Fibroblast of pulmonary artery (primary cell): Measurements from ENCODE around the gene NKG7.
A peak's percentile ranks its signal among the peaks of the same experiment; 100 is the strongest.

ENCODE experiments used
- DNase-seq: peaks from one replicate; pipeline ENCODE4 v3.0.0-alpha.2; 2010; ENCODE audit warnings: low read depth
- H3K4me3 ChIP-seq: replicated peaks from 2 replicates; pipeline ENCODE4 v1.5.1; 2011; ENCODE audit warnings: low read depth, mild to moderate bottlenecking, control low read depth, low read length, moderate library complexity
- TF ChIP-seq, protein P1 (sequence below): IDR thresholded peaks from 2 replicates; pipeline ENCODE4 v1.5.1; 2011; ENCODE audit warnings: mild to moderate bottlenecking, control low read depth, low read length, inconsistent platforms; ENCODE audit errors: missing control alignments

The NKG7 gene

DNA sequence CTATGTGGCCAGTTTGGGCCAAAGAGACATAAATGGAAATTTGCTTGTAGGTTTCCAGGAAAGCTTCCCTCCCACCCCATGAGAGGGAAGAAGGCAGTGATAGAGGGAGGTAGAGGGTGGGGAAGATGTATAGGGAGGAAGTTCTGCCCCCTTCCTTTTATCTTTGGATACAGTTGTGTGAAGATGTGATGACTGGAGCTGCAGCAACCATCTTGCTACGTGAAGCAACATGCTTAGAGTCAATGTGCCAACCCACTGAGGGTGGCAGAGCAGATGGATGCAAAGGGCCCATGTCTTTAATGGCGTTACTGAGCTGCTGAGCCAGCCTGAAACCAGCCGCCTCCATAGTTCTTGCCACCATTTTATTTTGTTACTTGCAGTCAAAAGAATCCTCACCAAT is 41.3 kb downstream of the NKG7 start:
- TF ChIP-seq, protein P1, sequence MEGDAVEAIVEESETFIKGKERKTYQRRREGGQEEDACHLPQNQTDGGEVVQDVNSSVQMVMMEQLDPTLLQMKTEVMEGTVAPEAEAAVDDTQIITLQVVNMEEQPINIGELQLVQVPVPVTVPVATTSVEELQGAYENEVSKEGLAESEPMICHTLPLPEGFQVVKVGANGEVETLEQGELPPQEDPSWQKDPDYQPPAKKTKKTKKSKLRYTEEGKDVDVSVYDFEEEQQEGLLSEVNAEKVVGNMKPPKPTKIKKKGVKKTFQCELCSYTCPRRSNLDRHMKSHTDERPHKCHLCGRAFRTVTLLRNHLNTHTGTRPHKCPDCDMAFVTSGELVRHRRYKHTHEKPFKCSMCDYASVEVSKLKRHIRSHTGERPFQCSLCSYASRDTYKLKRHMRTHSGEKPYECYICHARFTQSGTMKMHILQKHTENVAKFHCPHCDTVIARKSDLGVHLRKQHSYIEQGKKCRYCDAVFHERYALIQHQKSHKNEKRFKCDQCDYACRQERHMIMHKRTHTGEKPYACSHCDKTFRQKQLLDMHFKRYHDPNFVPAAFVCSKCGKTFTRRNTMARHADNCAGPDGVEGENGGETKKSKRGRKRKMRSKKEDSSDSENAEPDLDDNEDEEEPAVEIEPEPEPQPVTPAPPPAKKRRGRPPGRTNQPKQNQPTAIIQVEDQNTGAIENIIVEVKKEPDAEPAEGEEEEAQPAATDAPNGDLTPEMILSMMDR: no peak
- no peak for DNase-seq
- no peak overlapping the region for H3K4me3 ChIP-seq

DNA sequence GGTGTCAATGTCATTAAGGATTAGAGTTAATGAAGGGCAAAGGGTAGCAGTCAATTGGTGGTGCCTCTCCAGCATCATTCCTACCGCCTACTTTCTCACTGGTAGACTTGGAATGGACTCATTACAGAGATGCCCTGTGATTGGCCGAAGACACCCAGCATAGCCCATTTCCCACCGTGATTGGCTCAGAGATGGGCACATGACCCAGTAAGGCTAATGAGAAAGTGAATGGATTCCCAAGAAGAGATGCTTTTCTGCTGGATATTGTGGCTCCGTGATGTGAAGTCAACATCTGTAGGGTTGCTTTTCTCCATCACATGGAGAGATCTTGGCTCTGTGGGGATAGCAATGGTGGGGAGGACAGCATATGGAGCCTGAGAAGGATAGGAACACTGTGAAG is 42.1 kb downstream of the NKG7 start:
- H3K4me3 ChIP-seq: no peak overlapping the region
- TF ChIP-seq, protein P1: no peak
- no peak for DNase-seq

DNA sequence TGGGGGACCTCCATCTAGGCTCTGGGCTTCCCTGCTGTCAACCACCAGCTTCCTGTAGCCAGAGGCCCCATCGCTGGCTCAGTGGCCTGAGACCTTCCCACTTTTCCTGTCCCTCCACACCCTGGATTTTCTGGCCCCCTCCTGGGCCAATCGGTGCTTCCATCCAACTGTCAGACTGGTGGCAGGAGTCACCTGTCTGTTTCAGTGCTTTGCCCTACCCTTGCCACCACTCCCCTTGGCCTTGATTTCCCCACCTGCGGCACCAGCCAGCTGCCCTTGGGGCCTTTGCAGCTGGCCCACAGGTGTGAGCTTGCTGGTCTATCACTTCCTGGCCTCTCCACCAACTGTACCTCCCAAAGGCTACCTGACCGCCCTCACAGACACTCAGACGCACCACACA is 43.0 kb downstream of the NKG7 start:
- TF ChIP-seq, protein P1: no peak
- H3K4me3 ChIP-seq: no peak overlapping the region
- DNase-seq: no peak

DNA sequence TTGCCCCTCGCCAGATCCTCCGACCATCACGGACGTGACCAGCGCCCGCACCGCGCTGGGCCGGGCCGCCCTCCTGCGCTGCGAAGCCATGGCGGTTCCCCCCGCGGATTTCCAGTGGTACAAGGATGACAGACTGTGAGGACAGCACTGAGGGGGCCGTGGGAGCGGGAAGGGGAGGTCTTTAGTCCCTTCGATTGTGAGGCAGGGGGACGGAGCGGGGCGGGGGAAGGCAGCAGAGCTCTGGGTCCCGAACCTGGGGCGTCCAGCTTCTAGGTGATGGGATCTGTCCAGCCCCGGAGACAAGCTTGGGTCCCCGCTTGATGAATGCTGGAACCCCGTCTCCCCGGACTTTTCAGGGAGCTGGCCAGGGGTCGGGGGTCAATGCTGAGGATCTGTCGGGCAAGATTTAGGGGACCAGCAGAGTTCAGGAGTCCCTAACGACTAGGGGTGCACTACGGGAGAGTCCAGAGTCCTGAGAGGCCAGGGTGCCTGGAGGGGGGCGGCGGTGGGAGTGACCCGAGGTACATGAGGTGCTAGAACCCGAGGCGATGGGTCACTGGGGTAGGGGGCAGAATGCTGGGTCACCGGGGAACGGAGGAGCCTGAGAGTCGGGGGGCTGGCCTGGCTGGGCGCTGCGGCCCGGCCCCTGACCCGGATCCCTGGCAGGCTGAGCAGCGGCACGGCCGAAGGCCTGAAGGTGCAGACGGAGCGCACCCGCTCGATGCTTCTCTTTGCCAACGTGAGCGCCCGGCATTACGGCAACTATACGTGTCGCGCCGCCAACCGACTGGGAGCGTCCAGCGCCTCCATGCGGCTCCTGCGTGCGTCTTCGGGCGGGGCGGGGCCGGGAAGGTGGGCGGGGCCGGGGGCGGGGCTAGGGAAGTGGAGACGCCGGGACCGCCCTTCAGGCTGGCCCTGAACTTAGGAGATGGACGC is 45.1 kb downstream of the NKG7 start:
- DNase-seq: peak; percentile 48
- H3K4me3 ChIP-seq: peak overlapping the region; percentile 25

DNA sequence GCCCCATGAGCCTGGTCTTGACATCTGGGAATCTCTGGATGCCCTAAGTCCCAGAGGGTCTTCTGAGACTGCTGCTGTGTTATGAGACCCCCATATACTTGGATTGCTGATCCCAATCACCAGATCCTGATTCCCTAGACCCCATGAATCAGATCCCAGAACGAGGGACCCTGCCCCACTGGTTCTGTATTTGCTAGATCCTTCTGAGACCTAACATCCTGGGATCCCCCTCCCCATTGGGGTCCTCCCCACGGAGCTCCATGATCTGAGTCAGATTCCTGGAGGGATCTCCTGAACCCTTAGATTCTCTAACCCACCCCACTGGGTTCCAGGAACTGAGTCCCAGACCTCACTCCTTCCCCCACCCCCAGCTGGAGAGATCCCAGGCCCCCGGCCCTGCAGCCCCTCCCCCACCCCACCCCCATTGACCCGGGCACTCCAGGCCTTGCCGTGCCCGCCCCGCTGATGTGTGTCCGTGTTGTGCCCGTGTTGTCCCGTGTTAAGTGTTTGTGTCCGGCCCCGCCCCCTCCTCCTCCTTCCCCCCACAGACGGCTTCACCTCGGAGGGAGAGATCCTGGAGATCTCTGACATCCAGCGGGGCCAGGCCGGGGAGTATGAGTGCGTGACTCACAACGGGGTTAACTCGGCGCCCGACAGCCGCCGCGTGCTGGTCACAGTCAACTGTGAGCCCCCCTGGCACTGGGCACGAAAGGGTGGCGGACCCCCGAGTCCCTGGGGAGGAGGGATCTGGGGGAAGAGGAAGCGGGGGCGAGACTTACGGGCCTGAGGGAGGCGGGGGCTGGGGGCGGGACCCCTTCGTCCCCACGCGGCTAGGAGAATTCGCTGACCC is 46.0 kb downstream of the NKG7 start:
- H3K4me3 ChIP-seq: no peak overlapping the region
- DNase-seq: no peak
- TF ChIP-seq, protein P1: no peak

More for the DNA sequence above, 45.1 kb downstream of the NKG7 start:
- TF ChIP-seq, protein P1: no peak

DNA sequence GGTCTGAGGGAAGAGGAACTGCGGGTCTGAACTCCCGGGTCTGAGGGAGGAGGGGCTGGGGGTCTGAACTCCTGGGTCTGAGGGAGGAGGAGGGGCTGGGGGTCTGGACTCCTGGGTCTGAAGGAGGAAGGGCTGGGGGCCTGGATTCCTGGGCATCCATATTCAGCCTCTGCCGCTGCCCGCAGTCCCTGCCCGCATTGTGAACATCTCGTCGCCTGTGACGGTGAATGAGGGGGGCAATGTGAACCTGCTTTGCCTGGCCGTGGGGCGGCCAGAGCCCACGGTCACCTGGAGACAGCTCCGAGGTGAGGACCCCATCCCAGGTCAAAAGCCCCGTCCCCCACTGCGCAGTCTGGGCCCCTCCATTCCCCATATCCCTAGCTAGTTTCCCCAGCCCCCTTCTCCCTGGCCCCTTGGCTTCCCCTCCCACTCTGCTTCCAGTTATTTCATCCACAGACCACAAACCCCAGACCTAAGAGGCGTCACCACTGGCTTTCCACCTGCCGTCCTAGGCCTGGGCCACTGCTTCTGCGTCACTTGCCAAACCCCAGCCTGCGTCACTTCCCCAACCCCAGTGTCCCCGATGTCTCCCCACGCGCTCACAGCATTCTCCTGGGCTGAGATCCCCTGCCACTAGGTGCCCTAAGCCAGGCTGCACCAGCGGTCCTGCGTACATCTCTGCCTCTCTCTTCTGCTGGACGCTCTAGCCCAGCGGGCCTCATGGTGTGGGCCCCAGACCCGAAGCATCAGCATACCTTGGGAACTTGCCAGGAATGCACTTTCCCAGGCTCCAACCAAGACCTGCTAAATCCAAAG is 47.1 kb downstream of the NKG7 start:
- DNase-seq: no peak
- TF ChIP-seq, protein P1: no peak
- no peak overlapping the region for H3K4me3 ChIP-seq
